SU-DHL-6 (cell line): Measurements from ENCODE around the gene BCAS3.

Source experiments
- H2AFZ ChIP-seq: fragments of 200-600 bp; sonication (generic); 2 replicates; pipeline ENCODE4 v1.6.1; 2014; ENCODE audit warnings: low read depth, mild to moderate bottlenecking, moderate library complexity, mixed read lengths, antibody characterized with exemption, low read length; ENCODE audit not compliant: severe bottlenecking
- H3F3A ChIP-seq: fragments of 200-600 bp; shearing (Covaris generic); 2 replicates; pipeline ENCODE4 v1.6.0; 2016; ENCODE audit warnings: antibody characterized with exemption, mild to moderate bottlenecking; ENCODE audit not compliant: insufficient read depth
- H3K27ac ChIP-seq: fragments of 200-600 bp; sonication (generic); 2 replicates; pipeline ENCODE4 v1.5.1; 2016; ENCODE audit warnings: low read depth, mild to moderate bottlenecking, low read length, moderate library complexity, mixed read lengths
- H3K27me3 ChIP-seq: fragments of 200-600 bp; sonication (generic), shearing (Covaris generic); 2 replicates; pipeline ENCODE4 v1.6.0; 2014; ENCODE audit warnings: mild to moderate bottlenecking, low read length
- H3K36me3 ChIP-seq: fragments of 200-600 bp; sonication (generic); 2 replicates; pipeline ENCODE4 v1.6.1; 2014; ENCODE audit warnings: mild to moderate bottlenecking, low read length, mixed read lengths
- H3K4me2 ChIP-seq: fragments of 300-600, 200-600 bp; shearing (Covaris generic), sonication (generic); 2 replicates; pipeline ENCODE4 v1.6.0; 2014; ENCODE audit warnings: low read length, low read depth, mild to moderate bottlenecking; ENCODE audit not compliant: poor library complexity, severe bottlenecking
- H3K4me3 ChIP-seq: fragments of 200-600 bp; sonication (generic); 2 replicates; pipeline ENCODE4 v1.5.1; 2014; ENCODE audit warnings: antibody characterized with exemption, low read length, mild to moderate bottlenecking, mixed read lengths; ENCODE audit not compliant: insufficient read depth, poor library complexity, severe bottlenecking
- H3K79me2 ChIP-seq: fragments of 200-600 bp; sonication (generic); 2 replicates; pipeline ENCODE4 v1.6.1; 2014; ENCODE audit warnings: mild to moderate bottlenecking, low read length, moderate library complexity; ENCODE audit not compliant: insufficient read depth
- H3K9ac ChIP-seq: fragments of 200-600 bp; sonication (generic); 2 replicates; pipeline ENCODE4 v1.7.0; 2014; ENCODE audit warnings: mild to moderate bottlenecking, low read length
- H3K9me2 ChIP-seq: fragments of 200-600 bp; sonication (generic); replicated peaks from 2 replicates; pipeline ENCODE4 v1.6.1; 2014; ENCODE audit warnings: low read length; ENCODE audit not compliant: insufficient read depth
- H3K9me3 ChIP-seq: fragments of 200-600 bp; sonication (generic); 2 replicates; pipeline ENCODE4 v1.6.1; 2014; ENCODE audit warnings: low read length, mixed read lengths; ENCODE audit not compliant: insufficient read depth
- H4K20me1 ChIP-seq: fragments of 200-600 bp; sonication (generic); 2 replicates; pipeline ENCODE4 v1.6.1; 2014; ENCODE audit warnings: low read depth, mild to moderate bottlenecking, antibody characterized with exemption, low read length, moderate library complexity, mixed read lengths
- EZH2phosphoT487 ChIP-seq: fragments of 200-600 bp; sonication (generic), shearing (Covaris generic); conservative IDR thresholded peaks from 2 replicates; pipeline ENCODE4 v1.6.1; 2018; ENCODE audit warnings: mild to moderate bottlenecking, antibody characterized with exemption, low read length, moderate library complexity, mixed read lengths
- TF ChIP-seq, protein P1 (sequence below): fragments of 200-600 bp; sonication (generic); IDR thresholded peaks from one replicate; pipeline ENCODE4 v1.5.1; 2017; ENCODE audit warnings: antibody characterized with exemption, mild to moderate bottlenecking, low read length, moderate library complexity; ENCODE audit not compliant: insufficient read depth, poor library complexity, severe bottlenecking

BCAS3 gene

GRCh38 chr17:61139219-61139618, 461.6 kb downstream of the BCAS3 start:
- peak overlapping the region; percentile 26 for H3K4me3 ChIP-seq
- H3K27ac ChIP-seq = peak overlapping the region; percentile 44
- no peak for TF ChIP-seq EZH2phosphoT487
- TF ChIP-seq, protein P1, sequence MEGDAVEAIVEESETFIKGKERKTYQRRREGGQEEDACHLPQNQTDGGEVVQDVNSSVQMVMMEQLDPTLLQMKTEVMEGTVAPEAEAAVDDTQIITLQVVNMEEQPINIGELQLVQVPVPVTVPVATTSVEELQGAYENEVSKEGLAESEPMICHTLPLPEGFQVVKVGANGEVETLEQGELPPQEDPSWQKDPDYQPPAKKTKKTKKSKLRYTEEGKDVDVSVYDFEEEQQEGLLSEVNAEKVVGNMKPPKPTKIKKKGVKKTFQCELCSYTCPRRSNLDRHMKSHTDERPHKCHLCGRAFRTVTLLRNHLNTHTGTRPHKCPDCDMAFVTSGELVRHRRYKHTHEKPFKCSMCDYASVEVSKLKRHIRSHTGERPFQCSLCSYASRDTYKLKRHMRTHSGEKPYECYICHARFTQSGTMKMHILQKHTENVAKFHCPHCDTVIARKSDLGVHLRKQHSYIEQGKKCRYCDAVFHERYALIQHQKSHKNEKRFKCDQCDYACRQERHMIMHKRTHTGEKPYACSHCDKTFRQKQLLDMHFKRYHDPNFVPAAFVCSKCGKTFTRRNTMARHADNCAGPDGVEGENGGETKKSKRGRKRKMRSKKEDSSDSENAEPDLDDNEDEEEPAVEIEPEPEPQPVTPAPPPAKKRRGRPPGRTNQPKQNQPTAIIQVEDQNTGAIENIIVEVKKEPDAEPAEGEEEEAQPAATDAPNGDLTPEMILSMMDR = no peak
- H3F3A ChIP-seq = no peaks in the 10 kb centered on the region
- no peaks in the 10 kb centered on the region for H3K9me2 ChIP-seq
- H3K4me2 ChIP-seq = peak overlapping the region; percentile 74
- no peaks in the 10 kb centered on the region for H3K36me3 ChIP-seq
- H3K79me2 ChIP-seq = no peaks in the 10 kb centered on the region
- H3K9me3 ChIP-seq = no peaks in the 10 kb centered on the region
- no peaks in the 10 kb centered on the region for H3K27me3 ChIP-seq
- H2AFZ ChIP-seq = peak overlapping the region; percentile 55
- peak overlapping the region; percentile 32; the same call in 1 of the 2 replicates for H3K9ac ChIP-seq
- H4K20me1 ChIP-seq = no peaks in the 10 kb centered on the region

DNA sequence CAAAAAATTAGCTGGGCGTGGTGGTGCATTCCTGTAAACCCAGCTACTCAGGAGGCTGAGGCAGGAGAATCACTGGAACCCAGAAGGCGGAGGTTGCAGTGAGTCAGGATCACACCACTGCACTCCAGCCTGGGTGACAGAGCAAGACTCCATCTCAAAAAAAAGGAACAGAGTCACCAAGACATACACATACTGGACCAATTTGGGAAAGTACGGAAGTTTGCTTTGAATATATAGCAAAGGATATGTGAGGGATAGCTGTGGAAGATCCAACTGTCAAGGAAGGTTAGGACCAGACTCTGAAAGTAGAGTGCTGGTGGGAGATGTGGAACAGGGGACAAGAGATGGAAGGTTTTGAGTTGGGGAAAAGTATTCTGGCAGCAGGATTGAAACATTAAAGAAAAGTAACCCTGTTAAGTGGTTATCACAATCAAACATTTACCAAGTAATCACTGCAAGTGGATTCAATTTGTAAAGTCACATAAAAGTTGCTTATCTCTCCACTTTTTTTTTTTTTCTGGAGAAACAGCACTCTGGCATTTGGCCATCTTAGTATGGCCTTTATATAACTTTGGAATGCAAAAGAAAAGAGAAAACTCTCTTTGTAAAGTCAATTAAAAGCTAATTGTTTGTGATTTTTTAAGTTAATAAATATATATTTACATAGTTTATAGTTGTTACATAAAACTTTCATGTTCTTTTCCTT, 462.6 kb downstream of the BCAS3 start:
- no peak overlapping the region for H2AFZ ChIP-seq
- no peaks in the 10 kb centered on the region for H3K27me3 ChIP-seq
- H3K9me3 ChIP-seq = no peaks in the 10 kb centered on the region
- no peaks in the 10 kb centered on the region for H3K79me2 ChIP-seq
- TF ChIP-seq, protein P1 = no peak
- no peak for TF ChIP-seq EZH2phosphoT487
- no peak overlapping the region for H3K4me3 ChIP-seq
- H3K4me2 ChIP-seq = no peak overlapping the region
- no peaks in the 10 kb centered on the region for H4K20me1 ChIP-seq
- no peaks in the 10 kb centered on the region for H3K36me3 ChIP-seq
- no peaks in the 10 kb centered on the region for H3F3A ChIP-seq
- no peak overlapping the region for H3K9ac ChIP-seq
- H3K9me2 ChIP-seq = no peaks in the 10 kb centered on the region
- no peak overlapping the region for H3K27ac ChIP-seq

- Histone ChIP-seq H3K9ac (no peak overlapping the region), H3K9me3 (no peaks in the 10 kb centered on the region), H3F3A (no peaks in the 10 kb centered on the region), H2AFZ (no peak overlapping the region), H3K27me3 (no peaks in the 10 kb centered on the region), H3K4me3 (no peak overlapping the region), H4K20me1 (no peaks in the 10 kb centered on the region), H3K27ac (no peak overlapping the region), H3K79me2 (no peaks in the 10 kb centered on the region), H3K4me2 (no peak overlapping the region), H3K9me2 (no peaks in the 10 kb centered on the region), H3K36me3 (no peaks in the 10 kb centered on the region)
- TF ChIP-seq EZH2phosphoT487 = no peak
- TF ChIP-seq, protein P1 = no peak
These were observed 465.4 kb downstream of the BCAS3 start for GRCh38 chr17:61143026-61143425.
